ENCODE measurements around the gene SLC9A7.

SLC9A7 gene

DNA sequence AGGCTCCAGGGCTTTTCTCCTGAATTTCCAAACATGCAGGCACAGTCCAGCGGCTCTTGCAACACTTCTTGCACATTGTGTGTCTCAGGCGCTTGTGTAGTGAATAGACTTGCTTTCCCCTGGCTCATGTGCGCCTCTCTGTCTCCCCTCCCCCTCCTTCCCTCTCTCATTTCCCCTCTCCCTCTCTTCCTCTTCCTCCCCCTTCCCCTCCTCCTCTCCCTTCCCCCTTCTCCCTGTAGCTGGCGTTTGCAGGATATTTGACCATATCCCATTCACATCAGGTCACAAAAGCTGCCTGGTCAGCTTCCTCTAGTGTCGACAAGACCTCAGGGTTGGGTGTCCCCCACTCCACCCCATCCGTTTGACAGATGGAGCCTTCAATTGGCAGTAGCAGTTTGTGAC, 182.9 kb downstream of the SLC9A7 start:
- no peak for DNase-seq (ENCODE audit: low read depth)
- TF ChIP-seq, protein P1, sequence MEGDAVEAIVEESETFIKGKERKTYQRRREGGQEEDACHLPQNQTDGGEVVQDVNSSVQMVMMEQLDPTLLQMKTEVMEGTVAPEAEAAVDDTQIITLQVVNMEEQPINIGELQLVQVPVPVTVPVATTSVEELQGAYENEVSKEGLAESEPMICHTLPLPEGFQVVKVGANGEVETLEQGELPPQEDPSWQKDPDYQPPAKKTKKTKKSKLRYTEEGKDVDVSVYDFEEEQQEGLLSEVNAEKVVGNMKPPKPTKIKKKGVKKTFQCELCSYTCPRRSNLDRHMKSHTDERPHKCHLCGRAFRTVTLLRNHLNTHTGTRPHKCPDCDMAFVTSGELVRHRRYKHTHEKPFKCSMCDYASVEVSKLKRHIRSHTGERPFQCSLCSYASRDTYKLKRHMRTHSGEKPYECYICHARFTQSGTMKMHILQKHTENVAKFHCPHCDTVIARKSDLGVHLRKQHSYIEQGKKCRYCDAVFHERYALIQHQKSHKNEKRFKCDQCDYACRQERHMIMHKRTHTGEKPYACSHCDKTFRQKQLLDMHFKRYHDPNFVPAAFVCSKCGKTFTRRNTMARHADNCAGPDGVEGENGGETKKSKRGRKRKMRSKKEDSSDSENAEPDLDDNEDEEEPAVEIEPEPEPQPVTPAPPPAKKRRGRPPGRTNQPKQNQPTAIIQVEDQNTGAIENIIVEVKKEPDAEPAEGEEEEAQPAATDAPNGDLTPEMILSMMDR (IDR thresholded peaks at IDR 0.05; ENCODE audit: low read depth, low read length) = no peak
- TF ChIP-seq POLR2A (IDR thresholded peaks at IDR 0.05; ENCODE audit: extremely low read depth, insufficient read length) (no peak), MYC (IDR thresholded peaks at IDR 0.05; ENCODE audit: low read depth, low read length) (no peak)
- TF ChIP-seq, protein P2, sequence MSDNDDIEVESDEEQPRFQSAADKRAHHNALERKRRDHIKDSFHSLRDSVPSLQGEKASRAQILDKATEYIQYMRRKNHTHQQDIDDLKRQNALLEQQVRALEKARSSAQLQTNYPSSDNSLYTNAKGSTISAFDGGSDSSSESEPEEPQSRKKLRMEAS (IDR thresholded peaks at IDR 0.05; ENCODE audit: low read depth, low read length) = no peak
- H3K4me3 ChIP-seq (ENCODE audit: low read depth, low read length) = no peak overlapping the region

DNA sequence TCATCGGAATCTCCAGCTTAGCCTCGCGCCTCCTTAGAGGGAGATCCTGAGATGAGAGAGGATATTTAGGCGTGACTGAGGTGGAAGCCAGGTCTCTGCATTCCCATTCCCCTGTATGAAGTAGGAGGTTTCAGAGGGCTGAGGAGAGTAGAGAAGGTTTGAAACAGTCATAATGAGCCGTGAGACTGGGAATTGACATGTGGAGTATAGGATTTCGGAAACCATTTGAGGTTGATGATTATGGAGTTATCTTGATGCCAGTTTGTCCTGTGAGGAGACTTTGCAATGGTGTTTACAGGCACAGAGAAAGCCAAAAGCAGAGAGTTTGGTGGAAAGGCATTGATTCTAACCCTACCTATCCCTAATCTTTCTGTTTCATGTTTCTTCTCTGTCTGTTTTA, 183.3 kb downstream of the SLC9A7 start:
- TF ChIP-seq MYC (IDR thresholded peaks at IDR 0.05; ENCODE audit: low read depth, low read length) = no peak
- TF ChIP-seq, protein P2 (IDR thresholded peaks at IDR 0.05; ENCODE audit: low read depth, low read length) = no peak
- TF ChIP-seq, protein P1 (IDR thresholded peaks at IDR 0.05; ENCODE audit: low read depth, low read length) = no peak
- no peak for TF ChIP-seq POLR2A (IDR thresholded peaks at IDR 0.05; ENCODE audit: extremely low read depth, insufficient read length)
- no peak for DNase-seq (ENCODE audit: low read depth)
- H3K4me3 ChIP-seq (ENCODE audit: low read depth, low read length) = no peak overlapping the region

- no peak for DNase-seq (ENCODE audit: low read depth)
- TF ChIP-seq, protein P1 (IDR thresholded peaks at IDR 0.05; ENCODE audit: low read depth, low read length) = no peak
- TF ChIP-seq, protein P2 (IDR thresholded peaks at IDR 0.05; ENCODE audit: low read depth, low read length) = no peak
- no peak for TF ChIP-seq MYC (IDR thresholded peaks at IDR 0.05; ENCODE audit: low read depth, low read length)
- TF ChIP-seq POLR2A (IDR thresholded peaks at IDR 0.05; ENCODE audit: extremely low read depth, insufficient read length) = no peak
- no peak overlapping the region for H3K4me3 ChIP-seq (ENCODE audit: low read depth, low read length)
Observed at GRCh38 chrX:46574774-46575381, 184.0 kb downstream of the SLC9A7 start.

- TF ChIP-seq, protein P2 (IDR thresholded peaks at IDR 0.05; ENCODE audit: low read depth, low read length) = peak; percentile 6; the same call in 1 of the 2 replicates
- TF ChIP-seq, protein P1 (IDR thresholded peaks at IDR 0.05; ENCODE audit: low read depth, low read length) = no peak
- TF ChIP-seq MYC (IDR thresholded peaks at IDR 0.05; ENCODE audit: low read depth, low read length) (0 out of 2 replicates have a peak, but pooled peaks have one; percentile 17), POLR2A (IDR thresholded peaks at IDR 0.05; ENCODE audit: extremely low read depth, insufficient read length) (no peak)
- H3K4me3 ChIP-seq (ENCODE audit: low read depth, low read length) = peak overlapping the region; percentile 55
- peak; percentile 66 for DNase-seq (ENCODE audit: low read depth)
Observed at GRCh38 chrX:46573892-46574773, 184.8 kb downstream of the SLC9A7 start.

DNA sequence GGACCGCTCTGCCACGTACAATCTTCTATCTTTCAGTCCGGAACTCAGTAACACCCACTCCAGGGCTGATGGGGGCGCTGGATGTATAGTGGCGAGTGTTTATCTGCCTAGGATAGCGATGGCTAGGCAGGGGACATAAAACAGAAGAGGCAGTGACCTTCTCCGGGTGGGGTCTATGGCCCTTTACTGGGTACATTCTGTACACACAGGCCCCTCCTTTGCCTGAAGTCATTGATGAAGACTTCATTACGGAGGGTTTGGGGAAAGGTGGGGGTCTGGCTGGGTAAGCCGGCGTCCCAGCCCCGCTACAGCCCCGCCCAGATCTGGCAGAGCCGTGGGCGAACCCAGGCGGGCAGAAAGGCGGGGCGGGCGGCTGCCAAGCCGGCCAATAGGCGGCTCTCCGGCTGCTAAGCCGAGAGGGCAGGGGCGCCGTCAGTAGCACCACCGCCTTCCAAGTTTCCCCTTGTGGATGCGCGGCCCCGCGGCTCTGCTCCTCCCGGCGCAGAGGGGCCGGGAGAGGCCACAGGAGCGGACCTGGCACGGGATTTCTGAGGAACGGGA, 185.5 kb downstream of the SLC9A7 start, which contains the start of gene CHST7:
Gene CHST7 (plus strand): TSS at position 435 of the 561 bp plus-strand sequence. CDS start 167 bp downstream, outside the sequence.
- peak; percentile 78 for DNase-seq (ENCODE audit: low read depth)
- peak within 1 kb of the TSS; percentile 57 for H3K4me3 ChIP-seq (ENCODE audit: low read depth, low read length)
- no peak for TF ChIP-seq POLR2A (IDR thresholded peaks at IDR 0.05; ENCODE audit: extremely low read depth, insufficient read length)
- TF ChIP-seq, protein P1 (IDR thresholded peaks at IDR 0.05; ENCODE audit: low read depth, low read length) = peak; percentile 30
- TF ChIP-seq MYC (IDR thresholded peaks at IDR 0.05; ENCODE audit: low read depth, low read length) = 0 out of 2 replicates have a peak, but pooled peaks have one; percentile 8

All from NB4 (cell line).